SHP77 treated with DMSO at 0.1 percent for 48 hours (cell line): ENCODE measurements around the gene ZCCHC18.
"Not testable (repeated sequence)": the region's sequence is repeated elsewhere in the genome, so short reads cannot be mapped to it uniquely, and the experiment has no call there.

Experiments
- DNase-seq: peaks from one replicate; lab custom pipeline; 2025; lab: John Stamatoyannopoulos, UW

Gene ZCCHC18

DNA sequence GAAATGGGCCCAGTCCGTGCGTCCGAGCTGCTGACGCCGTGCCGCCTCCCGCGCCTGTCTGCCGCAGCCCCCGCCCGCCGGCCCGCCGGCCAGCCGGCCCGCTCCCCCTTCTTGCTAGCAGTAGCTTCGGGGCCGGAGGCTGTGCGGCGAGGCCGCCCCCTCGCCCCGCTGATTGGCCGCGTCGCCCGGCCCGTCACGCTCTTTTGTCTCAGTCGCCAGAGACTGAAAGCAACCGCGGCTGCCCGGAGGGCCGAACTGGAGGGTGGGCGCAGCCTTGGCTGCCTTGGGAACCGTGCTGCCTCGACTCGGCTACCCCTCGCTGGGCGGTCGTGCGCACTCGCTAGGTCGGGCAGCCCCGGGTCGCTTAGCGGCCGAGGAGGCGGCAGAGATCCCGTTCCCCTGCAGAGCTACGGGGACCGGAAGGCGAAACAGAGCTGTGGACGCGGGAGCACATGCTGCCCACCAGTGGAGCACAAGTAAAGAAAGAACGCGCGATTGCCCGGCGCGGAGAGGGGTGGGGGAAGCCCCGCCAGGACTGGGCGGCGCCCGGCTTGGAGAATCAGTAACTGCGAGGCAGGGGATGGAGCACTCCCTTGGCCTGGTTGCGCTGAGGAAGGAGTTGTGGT lies at the start of gene ZCCHC18:
ZCCHC18 (plus strand) TSS at position 198 of the 626 bp plus-strand sequence. CDS start 1,589 bp downstream, outside the sequence.
- peak; percentile 15 for DNase-seq

DNA sequence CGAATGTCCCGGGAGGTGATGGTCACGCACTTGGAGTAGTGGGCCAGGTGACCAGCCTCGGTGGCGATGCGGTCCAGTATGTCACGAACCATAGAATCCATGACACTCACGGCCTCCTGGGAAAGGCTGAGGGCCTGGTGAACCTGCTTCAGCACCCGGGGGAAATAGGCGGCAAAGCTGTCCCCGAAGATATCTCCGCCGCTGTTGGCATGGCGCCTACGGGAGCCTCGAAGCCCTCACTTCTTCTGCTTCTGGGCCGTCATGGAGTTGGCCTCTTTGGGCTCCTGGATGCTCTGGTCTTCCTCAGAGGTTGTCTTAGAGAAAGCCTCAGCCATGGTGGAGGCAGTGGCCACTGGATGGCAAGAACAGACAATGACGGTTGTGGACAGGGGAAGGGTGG lies 49.7 kb upstream of the ZCCHC18 start:
- DNase-seq, result not testable (repeated sequence)

DNA sequence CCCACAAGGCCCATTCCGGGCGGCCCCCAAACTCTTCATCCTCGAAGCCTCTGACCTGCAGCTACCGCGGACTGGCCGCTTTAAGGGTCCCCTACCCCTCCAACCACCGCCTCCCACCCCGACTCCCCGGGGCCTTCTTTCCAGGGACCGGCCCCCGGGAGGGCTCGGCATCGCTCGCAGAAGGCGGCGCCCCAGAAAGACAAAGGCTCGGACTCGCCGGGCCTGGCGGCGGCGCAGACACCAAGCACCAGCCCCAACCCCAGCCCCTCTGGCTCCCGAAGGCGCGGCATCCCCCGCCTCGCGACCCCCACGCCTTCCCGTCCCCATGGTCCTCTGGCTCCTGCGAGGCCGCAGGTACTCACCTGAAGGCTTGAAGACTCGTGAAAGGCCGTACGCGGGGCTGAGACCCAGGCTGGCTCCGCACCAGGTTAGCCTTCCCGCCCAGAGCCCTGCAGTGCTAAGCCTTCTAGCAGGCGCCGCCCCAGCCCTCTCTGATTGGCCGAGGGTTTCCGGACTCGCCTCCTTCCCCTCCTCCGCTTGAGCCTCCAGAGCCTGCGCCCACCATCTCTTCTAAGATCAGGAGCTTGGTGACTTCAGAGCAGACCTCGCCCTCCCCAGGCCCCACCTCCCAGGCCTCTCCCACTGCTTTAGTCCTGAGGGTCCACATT lies 36.4 kb upstream of the ZCCHC18 start, which contains the start of gene TMSB15C:
TMSB15C (minus strand) TSS at position 459 of the 668 bp plus-strand sequence.
- DNase-seq, result not testable (repeated sequence)

DNA sequence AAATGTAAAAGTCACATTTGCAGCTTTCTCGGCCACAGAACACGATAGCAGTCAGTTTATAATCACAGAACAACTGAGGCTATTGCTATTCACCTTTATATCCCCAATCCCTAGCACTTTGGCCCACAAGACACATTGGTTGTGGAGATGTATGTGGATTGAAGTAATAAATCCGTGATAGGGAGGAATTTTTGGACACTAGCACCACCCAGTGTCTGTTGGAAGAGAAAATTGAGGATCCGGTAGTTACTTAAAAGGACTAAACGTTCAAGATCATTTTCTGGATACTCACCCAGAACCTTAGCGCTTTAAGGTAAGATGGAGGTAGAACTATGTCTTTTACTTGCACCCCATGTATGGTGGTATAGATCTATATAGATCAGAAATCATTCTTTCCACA lies 34.5 kb upstream of the ZCCHC18 start:
- not testable (repeated sequence) for DNase-seq

DNA sequence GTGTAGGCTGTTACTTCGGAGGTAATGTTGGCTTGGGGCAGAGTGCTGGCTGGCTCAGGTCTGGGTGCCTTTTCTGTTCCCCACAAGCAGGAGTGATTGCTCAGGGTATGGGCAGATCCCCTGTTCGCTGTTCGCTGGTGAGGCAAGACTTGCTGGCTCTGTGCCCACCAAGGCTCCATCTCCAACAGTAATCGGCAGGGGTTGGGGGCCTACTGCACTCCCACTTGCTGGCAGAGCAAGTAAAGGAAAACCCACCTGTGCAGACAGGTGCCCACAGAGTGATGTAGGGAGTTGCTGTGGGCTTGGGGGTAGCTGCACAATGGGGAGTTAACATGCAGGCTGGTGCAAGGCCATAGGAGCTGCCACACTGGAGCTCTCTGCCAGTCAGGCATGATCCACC lies 28.3 kb upstream of the ZCCHC18 start:
- no peak for DNase-seq

DNA sequence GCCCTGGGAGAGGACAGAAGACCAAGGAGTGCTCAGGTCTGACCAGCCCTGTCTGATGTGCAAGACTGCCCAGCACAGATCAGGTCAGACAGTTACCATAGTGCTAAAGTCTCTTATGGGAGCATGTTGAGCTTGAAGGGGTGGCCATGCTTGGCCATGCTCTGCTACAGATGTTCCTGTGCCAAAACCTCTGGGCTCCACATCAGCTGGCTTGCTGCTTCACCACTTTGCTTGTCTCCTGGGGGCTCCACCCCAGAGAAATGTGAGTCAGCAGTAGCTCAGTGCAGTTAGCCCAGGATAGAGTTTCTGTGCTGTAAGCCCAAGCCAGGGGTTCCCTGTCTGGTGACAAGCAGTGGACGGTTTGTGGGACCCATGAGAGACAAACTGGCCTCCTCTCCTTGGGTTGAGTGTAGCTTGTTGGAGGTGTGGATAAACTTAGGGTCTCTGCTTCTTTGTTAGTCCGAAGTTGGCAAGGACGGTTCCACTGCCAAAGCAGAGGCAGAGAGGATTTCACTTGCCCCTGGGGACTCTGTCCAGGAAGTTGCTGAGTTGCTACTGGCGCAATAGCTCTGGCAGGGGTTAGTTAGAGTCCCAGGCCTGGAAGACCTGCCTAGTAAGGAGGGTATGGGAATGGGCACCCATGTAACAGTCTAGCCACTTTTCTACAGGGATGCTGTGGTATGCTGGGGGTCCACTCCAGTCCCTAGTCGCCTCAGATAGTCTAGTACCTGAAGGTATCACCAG lies 27.6 kb upstream of the ZCCHC18 start:
- DNase-seq, result no peak

DNA sequence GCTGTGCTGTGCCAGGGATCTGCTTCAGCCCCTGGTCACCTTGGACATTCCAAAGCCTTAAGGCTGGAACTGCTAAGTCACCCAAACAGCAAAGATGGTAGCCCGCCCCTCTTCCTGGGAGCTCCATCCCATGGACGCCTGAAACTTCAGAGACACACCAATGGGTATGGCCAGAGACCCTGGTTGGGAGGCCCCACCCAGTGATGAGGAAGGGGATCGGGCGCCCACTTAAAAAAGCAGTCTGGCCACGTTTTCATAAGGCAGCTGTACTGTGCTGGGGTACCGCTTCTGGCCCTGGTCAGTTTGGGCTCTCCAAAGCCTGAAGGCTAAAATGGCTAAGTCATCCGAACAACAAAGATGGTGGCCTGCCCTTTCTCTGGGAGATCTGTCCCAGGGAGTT lies 26.8 kb upstream of the ZCCHC18 start:
- no peak for DNase-seq

DNA sequence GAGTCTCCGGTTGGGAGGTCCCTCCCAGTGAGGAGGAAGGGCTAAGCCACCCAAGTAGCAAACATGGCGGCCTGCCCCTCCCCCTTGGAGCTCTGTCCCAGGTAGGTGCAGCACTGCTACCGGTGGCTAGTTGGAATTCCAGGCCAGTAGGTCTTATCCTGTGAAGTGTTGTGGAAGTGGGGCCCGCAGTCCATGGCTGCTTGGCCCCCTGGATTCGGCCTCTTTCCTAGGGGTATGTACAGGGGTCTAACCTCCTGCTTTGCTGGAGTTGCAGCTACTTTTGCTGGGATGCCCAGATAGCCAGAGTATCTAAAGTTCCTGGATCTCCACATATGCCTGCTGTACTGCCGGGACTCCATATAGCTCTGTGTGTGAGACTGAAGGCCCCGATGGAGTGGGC lies 26.4 kb upstream of the ZCCHC18 start:
- DNase-seq, result no peak

DNA sequence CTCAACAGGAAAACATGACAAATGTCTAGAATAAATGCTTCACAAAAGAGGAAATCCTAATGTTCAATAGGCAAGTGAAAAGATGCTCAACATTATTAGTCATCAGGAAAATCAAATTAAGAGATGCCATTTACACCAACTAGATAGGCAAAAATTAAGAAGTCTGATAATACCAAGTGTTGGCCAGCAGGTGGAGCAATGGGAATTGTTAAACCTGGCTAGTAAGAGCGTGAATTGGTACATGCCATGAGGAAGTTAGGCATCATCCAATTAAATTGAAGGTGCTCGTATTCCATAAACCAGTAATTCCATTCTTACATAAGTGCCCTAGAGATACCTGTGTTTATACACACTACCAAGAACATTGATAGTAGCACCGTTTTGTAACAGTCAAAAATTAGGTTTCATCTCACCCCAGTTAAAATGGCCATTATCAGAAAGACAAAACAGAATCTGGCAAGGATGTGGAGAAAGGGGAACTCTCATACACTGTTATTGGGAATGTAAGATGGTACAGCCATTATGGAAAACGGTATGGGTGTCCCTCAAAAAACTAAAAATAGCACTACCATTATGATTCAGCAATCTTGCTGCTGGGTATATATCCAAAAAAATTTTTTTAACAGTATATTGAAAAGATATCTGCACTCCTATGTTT lies 14.0 kb upstream of the ZCCHC18 start:
- DNase-seq, result peak; percentile 54

DNA sequence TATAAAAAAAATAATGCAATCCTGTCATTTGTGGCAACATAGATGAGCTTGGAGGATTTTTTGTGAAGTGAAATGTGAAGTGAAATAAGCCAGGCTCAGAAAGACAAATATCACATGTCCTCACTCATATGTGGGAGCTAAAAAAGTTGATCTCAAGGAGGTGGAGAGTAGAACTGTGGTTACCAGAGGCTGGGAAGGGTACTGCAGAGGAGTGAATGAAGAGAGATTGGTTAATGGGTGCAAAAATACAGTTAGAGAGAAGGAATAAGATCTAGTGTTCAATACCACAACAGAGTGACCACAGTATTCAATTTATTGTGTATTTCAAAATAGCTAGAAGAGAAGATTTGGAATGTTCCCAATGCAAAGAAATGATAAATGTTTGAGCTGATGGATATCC lies 13.4 kb upstream of the ZCCHC18 start:
- no peak for DNase-seq

DNA sequence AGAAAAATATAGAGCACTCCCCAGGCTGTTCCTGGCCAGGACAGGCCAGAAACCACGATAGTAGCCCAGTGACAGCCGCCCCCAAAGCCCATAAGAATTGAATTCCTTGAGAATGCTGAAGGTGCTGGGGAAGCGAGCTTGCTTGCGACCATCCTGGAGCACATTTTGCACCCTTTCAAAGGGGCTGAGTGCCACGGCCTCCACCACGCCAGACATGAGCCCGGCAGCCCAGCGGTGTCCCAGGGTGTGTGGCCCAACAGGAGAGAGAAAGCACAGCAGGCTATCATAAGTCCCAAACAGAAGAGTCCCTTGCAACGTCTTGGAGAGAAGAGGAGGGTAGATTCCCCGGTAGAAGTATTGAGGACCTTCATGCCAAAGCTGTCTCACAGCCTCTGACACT lies 7.6 kb upstream of the ZCCHC18 start:
- no peak for DNase-seq

DNA sequence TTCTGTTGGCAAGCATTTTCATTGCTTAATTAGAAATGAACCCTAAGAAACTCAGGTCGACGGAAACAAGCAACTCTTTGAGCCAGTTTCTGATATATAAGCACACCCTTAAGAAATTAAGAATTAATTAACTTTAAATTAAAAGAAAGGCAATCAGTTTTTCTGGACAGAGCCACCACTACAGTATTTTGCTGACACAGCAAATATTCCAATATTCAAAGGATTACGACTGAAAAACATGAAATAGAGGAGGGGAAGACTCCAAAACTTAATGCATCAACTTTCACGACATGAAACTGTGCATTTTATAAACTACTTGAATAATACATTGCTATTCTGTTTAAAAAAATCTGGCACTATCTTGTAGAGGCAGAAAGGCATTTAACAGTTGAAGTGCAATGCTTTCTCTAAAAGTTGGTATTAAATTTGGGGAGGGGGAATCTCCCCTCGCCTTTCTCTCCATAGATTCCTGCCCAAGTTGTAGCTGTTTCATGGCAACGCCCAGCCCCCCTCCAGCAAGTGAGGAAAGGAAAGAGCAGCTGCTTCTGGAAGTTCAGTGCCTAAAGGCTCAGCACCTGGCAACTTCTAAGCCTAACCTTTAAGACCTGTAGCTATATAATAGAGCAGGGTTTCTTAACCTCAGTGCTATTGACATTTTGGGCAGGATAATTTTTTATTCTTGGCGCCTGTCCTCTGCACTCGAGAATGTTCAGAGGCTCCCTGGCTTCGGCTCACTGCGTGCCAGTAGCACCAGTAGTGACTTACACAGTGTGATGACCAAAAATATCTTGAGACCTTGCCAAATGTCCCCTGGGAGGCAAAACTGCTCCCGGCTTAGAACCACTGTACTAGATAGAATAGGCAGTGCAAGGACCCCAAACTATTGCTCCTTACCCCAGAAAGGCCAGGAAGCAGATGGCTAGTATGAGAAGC lies 6.7 kb upstream of the ZCCHC18 start:
- DNase-seq, result no peak

DNA sequence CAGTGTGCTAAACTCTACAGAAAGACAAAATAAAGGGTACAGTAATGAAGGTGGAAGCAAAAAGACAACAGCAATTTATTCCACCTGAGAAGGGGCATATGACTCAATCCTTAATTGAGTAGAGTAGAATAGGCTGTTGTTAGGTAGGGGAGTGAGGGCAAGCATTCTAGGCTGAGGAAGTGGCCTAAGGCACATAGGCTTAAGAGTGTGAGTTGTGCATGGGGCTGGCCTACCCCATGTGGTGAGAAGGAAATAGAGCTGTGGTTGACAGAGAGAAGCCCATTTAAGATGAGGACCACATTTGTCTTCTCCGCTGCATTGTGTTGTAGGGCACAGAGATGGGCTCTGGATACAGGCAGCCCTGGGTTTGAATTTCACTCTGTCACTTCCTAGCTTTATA lies 3.4 kb upstream of the ZCCHC18 start:
- no peak for DNase-seq

DNA sequence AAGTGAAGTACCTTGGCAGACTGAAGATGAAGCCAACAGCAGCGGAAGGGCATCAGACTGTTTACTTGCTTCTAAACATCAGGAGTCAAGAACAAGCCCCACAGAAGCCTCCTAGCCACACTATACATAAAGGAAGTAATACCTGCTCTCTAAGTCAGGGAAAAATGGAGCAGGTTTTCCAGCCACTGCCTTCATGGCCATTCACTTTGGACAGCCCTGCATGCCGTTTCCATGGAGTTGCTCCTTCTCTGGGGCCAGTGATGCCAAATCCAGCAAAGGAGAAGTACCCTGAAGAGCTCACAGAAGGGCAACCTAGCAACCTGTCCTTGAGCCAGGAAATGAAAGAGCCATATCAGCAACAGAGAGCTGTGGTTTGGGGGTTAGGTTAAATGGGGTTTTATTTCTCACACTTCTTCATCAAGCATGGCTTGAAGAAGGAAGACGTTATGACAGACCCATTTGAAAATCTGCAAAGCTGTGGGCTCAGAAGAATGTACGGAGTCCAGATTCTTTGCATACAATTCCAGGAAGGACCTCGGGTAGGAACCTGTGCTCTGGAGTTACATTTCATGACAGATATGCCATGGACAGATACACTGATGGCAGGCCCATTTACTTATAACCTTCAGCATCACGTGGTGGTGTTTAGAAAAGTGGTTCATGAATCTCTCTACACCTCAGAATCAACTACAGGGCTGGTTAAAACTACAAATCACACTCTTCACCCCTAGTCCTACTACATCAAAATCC lies 1.7 kb upstream of the ZCCHC18 start:
- not testable (repeated sequence) for DNase-seq

DNA sequence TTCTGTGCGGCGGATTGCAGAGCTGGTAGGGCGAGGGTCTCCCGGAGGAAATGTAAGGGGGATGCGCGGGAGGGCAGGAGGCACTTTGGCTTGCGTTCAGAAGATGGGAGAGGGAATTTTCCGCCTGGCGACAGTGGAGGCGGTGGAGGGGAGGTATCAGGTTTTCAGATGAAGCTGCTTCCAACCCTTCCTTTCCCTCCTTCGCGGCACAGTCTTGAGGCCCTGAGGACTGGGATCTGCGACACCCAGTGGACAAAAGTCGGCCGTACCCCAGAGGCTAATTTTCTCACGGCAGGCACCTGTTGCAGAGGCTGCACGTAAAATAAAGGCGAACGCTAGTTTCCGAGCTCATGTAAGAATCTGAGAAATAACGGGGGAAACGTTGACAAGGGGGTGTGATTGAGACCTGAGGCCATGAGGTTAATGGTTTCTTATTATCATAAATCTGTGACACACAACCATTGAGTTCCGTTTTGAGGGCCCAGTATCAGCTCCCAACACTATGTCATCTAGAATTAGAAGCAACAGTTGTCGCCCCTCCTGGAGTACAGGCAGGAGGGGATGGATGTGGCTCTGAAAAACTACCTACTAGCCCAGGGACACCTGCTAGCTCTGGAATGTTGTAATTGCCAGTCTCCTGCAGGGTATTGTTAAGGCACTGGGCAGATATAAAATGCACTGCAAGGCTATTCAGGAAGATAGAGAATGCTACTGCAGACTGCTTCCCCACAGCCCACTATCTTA lies 1.1 kb downstream of the ZCCHC18 start:
- DNase-seq, result no peak

DNA sequence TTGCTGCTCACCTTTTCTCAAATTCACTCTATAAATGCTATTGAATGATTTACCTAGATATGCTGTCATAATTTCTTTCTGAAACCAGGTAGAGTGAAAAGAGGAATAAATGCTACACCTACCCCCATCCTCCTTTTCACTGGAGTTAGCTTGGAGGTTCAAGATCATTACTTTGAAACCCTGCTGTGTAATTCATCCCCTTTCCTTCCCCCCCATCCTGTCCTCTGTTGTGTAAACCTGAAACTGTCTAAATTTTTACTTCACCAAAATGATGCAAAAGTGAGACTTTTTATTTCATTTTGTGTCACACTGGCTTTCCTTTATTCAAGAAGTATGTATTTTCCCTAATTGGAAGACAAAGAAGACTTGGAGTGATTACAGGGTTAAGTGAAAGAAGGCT lies 5.4 kb downstream of the ZCCHC18 start:
- no peak for DNase-seq

DNA sequence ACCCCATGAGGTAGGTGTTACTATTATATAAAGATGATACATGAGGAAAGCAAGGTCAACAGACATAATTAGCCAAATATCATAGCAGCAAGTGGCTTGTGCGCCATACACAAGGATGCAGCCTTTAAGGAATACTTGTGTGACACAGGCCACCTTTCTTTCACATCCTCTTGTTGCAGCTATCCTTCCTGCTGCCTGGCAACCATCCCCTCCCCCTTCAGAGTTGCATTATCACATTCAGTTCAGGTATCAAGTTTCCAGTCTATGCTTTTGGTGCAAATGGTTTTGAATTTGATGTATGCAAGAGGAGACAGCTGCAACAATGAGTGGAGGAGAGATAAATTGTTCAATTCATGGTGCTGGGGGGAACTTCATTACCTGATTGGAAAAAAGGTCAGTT lies 6.4 kb downstream of the ZCCHC18 start:
- DNase-seq, result no peak

DNA sequence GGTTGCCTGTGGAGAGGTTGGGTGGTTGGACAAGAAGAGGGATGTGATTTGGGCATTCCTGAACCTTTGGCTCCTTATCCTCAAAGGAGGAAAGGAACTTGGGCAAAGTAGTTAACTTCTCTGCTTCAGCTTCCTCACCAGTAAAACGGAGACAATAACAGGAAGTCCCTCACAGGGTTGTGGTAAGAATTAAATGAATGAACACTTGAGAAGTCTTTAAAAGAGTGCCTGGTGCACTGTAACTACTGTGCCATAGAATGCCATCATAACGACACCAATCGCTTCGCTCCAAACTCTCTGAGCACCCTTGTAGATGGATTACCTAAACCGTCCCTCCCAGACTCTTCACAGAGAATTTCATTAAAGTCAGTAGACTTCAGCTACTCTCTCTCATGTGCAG lies 10.5 kb downstream of the ZCCHC18 start:
- no peak for DNase-seq

DNA sequence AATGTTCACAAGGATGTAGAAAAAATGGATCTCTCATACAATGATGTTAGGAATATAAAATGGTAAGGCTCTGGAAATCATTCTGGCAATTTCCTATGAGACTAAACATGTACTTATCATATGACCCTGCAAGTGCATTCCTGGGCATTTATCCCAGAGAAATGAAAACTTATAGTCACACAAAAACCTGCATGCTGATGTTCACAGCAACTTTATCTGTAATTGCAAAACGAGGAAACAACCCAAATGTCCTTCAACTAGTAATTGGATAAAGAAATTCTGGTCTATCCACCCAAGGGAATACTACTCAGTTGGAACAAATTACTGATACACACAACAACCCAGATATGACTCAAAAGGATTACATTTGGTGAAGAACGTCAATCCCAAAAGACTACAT lies 14.5 kb downstream of the ZCCHC18 start:
- no peak for DNase-seq

DNA sequence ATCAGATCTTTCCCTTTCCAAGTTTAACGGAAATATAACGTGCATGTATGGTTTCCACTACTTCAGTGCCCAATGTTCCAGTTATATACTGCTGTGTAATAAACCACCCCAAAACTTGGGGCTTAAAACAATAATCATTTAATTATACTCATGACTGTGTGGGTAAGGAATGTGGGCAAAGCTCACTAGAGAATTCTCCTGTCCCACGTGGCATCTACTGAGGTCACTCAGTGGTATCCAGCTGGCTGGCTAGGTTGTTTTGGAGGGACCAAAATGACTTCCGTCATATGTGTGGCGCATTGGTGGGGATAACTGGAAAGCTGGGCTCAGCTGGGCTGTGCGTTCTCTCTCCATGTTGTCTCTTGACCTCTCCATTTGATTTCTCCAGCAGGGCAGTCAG lies 18.5 kb downstream of the ZCCHC18 start:
- DNase-seq, result no peak
